Stimulated activated CD4-positive, alpha-beta T cell treated with anti-CD3 and anti-CD28 coated beads, Interleukin-15, amount 100 ng/mL, for 48 hours (primary cell): ENCODE results near the gene UGT1A8.
"Not testable (repeated sequence)": the region's sequence is repeated elsewhere in the genome, so short reads cannot be mapped to it uniquely, and the experiment has no call there.

Source experiments
- DNase-seq, 2 donors: peaks; one replicate each; pipeline ENCODE4 v3.0.0-alpha.2; 2020; ENCODE audit warnings: low read depth in 2 of 2

Gene UGT1A8

GRCh38 chr2:233617476-233617875 lies at the start of gene UGT1A8:
UGT1A8 (plus strand) TSS chr2:233617633; CDS start chr2:233617708, 75 bp downstream.
- DNase-seq, result not testable (repeated sequence)

GRCh38 chr2:233571001-233571400 lies 46.4 kb upstream of the UGT1A8 start:
- DNase-seq, result no peak

GRCh38 chr2:233571462-233571861 lies 46.0 kb upstream of the UGT1A8 start:
- no peak for DNase-seq

GRCh38 chr2:233572468-233572867 lies 45.0 kb upstream of the UGT1A8 start:
- DNase-seq, result no peak

GRCh38 chr2:233577341-233577740 lies 40.1 kb upstream of the UGT1A8 start:
- not testable (repeated sequence) for DNase-seq

- DNase-seq, result not testable (repeated sequence)
Measured at GRCh38 chr2:233583217-233583965, 34.0 kb upstream of the UGT1A8 start.

GRCh38 chr2:233584210-233584609 lies 33.2 kb upstream of the UGT1A8 start:
- DNase-seq, result no peak

- DNase-seq, result no peak
Measured at GRCh38 chr2:233588400-233588799, 29.0 kb upstream of the UGT1A8 start.

GRCh38 chr2:233592706-233593105 lies 24.7 kb upstream of the UGT1A8 start:
- DNase-seq, result not testable (repeated sequence)

GRCh38 chr2:233593201-233593600 lies 24.2 kb upstream of the UGT1A8 start:
- DNase-seq, result no peak

- DNase-seq, result no peak
Measured at GRCh38 chr2:233597522-233597921, 19.9 kb upstream of the UGT1A8 start.

- no peak for DNase-seq
Measured at GRCh38 chr2:233598952-233599351, 18.5 kb upstream of the UGT1A8 start.

- DNase-seq, result no peak
Measured at GRCh38 chr2:233600386-233600785, 17.0 kb upstream of the UGT1A8 start.

- DNase-seq, result no peak
Measured at GRCh38 chr2:233602076-233602475, 15.4 kb upstream of the UGT1A8 start.

GRCh38 chr2:233603520-233603919 lies 13.9 kb upstream of the UGT1A8 start:
- no peak for DNase-seq

- DNase-seq, result no peak
Measured at GRCh38 chr2:233604826-233605225, 12.6 kb upstream of the UGT1A8 start.

- DNase-seq, result no peak
Measured at GRCh38 chr2:233605680-233606079, 11.8 kb upstream of the UGT1A8 start.

- DNase-seq, result no peak
Measured at GRCh38 chr2:233611284-233611683, 6.1 kb upstream of the UGT1A8 start.

- no peak for DNase-seq
Measured at GRCh38 chr2:233620204-233620603, 2.8 kb downstream of the UGT1A8 start.

- not testable (repeated sequence) for DNase-seq
Measured at GRCh38 chr2:233621863-233622262, 4.4 kb downstream of the UGT1A8 start.

GRCh38 chr2:233627331-233628025 lies 10.0 kb downstream of the UGT1A8 start:
- DNase-seq, result no peak

GRCh38 chr2:233636306-233636705 lies 18.9 kb downstream of the UGT1A8 start, which contains the start of gene UGT1A10:
UGT1A10 (plus strand) TSS chr2:233636448; CDS start chr2:233636523, 75 bp downstream.
- DNase-seq, result not testable (repeated sequence)

GRCh38 chr2:233638836-233639235 lies 21.4 kb downstream of the UGT1A8 start:
- DNase-seq, result no peak
